Astrocyte (in vitro differentiated cells and primary cell): ENCODE results near the gene USP33.

Experiments
- CTCF ChIP-seq: IDR thresholded peaks from 2 replicates; pipeline ENCODE4 v1.5.1; 2011; ENCODE audit warnings: low read depth, mild to moderate bottlenecking, inconsistent platforms, low read length, moderate library complexity; ENCODE audit not compliant: insufficient read depth
- EZH2 ChIP-seq: IDR thresholded peaks from 2 replicates; pipeline ENCODE4 v1.6.1; 2012; ENCODE audit warnings: mild to moderate bottlenecking, low read length, inconsistent platforms; ENCODE audit not compliant: insufficient read depth

GRCh38 chr1:77716065-77716464 is 43.6 kb downstream of the USP33 start:
- TF ChIP-seq CTCF: no peak
- TF ChIP-seq EZH2: no peak
